Tibial nerve (tissue), 4 donors: ENCODE results near the gene CC2D2B.
"Not testable (repeated sequence)": the region's sequence is repeated elsewhere in the genome, so short reads cannot be mapped to it uniquely, and the experiment has no call there.

Experiments used
- CTCF ChIP-seq, 5 experiments: fragments of 200-600 bp in 3 of 5; fragments of 450-650 bp in 2 of 5; sonication (generic) in 3 of 5; IDR thresholded peaks; one replicate each; pipeline ENCODE4 v1.5.1; 2016 to 2019; ENCODE audit warnings: antibody characterized with exemption in 5 of 5, mild to moderate bottlenecking in 3 of 5, moderate library complexity in 2 of 5
- EP300 ChIP-seq, 2 donors: sonication (generic); formaldehyde crosslinking; IDR thresholded peaks; one replicate each; pipeline ENCODE4 v1.6.1; 2017; ENCODE audit warnings: antibody characterized with exemption in 2 of 2, mild to moderate bottlenecking in 1 of 2
- POLR2A ChIP-seq, 2 donors: fragments of 450-650 bp; IDR thresholded peaks; one replicate each; pipeline ENCODE4 v1.6.1; 2017; ENCODE audit warnings: antibody characterized with exemption in 2 of 2, mild to moderate bottlenecking in 2 of 2, moderate library complexity in 2 of 2

DNA sequence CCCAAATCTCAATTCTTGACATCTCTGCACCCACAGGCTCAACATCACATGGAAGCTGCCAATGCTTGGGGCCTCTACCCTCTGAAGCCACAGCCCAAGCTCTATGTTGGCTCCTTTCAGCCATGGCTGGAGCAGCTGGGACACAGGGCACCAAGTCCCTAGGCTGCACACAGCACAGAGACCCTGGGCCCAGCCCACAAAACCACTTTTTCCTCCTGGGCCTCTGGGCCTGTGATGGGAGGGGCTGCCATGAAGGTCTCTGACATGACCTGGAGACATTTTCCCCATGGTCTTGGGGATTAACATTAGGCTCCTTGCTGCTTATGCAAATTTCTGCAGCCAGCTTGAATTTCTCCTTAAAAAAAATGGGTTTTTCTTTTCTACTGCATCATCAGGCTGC is 33.0 kb upstream of the CC2D2B start:
- TF ChIP-seq CTCF, EP300, POLR2A (IDR thresholded peaks at IDR 0.05): not testable (repeated sequence)
